Measurements from ENCODE around the gene CD300LG.

GRCh38 chr17:43814026-43814425 is 33.0 kb upstream of the CD300LG start:
- TF ChIP-seq CTCF (IDR thresholded peaks at IDR 0.05) (no peak), POLR2AphosphoS5 (IDR thresholded peaks at IDR 0.05) (no peak), POLR2A (IDR thresholded peaks at IDR 0.05) (no peak), EP300 (IDR thresholded peaks at IDR 0.05) (no peak)

Data from suprapubic skin (tissue), 4 donors.